Activated T-cell treated with anti-CD3 and anti-CD28 coated beads for 24 hours (primary cell): Measurements from ENCODE around the gene STIP1.

Experiments used
- DNase-seq: peaks from one replicate; pipeline ENCODE4 v3.0.0-alpha.2; 2020; ENCODE audit warnings: low read depth

The STIP1 gene

DNA sequence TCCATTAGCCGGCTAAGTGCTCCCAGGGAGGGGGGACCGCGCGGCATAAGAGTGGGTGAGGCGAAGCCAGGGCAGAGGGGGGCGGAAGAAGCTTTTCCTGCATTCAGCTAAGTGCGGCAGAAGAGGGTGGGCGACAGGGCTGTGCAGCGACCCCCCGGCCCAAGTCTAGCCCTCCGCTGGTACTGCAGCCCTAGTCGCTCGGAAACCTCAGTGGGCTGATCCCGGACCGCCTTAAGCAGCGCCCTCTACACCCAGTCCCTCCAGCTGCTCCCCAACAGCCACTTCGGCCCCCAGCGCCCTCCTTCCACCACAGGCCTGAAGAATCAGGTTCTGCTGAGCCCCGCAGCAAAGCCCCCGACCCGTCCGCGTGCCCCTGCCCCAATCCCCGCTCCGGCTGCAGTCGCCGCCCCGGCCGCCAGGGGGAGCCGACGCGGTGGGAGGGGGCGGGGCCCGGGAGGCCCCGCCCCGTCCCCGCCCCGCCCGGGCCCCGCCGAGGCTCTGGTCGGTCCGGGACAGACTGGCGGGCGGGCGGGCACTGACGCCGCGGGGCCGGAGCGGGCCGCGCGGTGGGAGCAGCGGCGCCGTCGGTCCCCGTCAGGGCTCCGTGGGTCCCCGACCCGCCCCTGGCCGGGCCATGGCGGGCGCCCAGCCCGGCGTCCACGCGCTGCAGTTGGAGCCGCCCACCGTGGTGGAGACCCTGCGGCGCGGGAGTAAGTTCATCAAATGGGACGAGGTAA is 65.2 kb downstream of the STIP1 start, which contains the start of gene PLCB3:
Gene PLCB3, plus strand, starts transcription at position 515 of the 737 bp plus-strand sequence. Its CDS starts 120 bp downstream, at position 635.
- no peak for DNase-seq

- DNase-seq, result no peak
Observed at GRCh38 chr11:64251753-64252002, 65.7 kb downstream of the STIP1 start.

DNA sequence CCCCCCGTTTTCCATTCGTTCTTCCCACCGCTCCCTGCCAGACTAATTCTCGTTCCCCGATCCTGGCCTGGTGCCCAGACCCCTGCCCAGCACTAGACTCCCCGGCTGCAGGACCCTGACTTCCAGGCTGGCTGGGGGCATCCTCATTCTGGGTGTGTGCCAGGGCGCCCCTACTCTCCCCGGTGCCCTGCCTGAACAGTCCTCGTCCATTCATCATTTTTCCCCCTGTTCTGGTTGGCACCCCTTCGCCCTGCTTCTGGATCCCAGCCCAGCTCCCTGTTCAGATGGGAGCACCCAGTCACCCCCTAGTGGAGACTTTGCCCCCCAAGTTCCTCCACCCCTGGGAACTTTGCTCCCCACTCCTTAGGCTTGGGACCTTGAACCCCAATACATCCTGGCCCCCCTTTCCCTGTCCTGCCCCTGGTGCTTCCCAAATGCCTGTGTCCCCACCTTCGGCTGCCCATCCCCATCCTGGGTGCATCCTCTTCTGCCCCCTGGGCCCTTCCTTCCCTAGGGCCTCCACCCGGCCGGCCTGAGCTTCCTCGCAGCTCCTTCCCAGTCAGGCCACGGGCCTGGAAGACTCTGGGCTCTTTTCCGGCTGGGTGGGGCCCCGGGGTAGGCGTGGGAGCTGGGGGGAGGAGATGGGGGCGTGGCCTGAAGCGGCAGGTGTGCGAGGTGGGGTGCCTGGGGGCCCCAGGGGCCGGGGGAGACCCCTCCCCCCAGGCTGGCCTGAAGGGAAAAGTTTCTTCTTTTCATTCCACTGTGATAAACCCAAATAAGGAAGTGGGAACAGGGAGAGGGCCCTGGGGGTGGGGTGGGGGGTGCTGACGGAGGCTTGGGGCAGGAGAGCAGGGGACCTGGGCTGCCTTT is 66.3 kb downstream of the STIP1 start:
- no peak for DNase-seq

DNA sequence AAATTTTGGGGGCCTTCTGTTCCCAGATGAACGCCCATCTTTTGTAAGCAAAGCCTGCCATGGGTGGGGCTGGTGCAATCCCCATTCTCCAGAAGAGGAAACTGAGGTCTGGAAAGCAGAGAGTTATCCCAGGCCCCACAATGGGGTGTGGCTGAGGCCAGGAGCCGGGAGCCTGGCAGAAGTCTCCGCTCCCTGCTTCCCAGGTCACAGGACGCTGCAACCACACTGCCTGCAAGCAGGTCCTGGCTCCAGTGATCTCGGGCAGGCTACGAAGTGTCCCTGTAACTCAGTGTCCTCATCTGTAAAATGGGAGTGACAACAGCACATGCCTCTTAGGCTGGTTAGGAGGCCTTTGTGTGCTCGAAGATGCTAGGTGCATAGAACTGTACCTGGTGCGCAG is 67.1 kb downstream of the STIP1 start:
- no peak for DNase-seq

GRCh38 chr11:64253481-64253880 is 67.5 kb downstream of the STIP1 start:
- no peak for DNase-seq
